ENCODE measurements around the gene EIF4G3.

EIF4G3 gene

DNA sequence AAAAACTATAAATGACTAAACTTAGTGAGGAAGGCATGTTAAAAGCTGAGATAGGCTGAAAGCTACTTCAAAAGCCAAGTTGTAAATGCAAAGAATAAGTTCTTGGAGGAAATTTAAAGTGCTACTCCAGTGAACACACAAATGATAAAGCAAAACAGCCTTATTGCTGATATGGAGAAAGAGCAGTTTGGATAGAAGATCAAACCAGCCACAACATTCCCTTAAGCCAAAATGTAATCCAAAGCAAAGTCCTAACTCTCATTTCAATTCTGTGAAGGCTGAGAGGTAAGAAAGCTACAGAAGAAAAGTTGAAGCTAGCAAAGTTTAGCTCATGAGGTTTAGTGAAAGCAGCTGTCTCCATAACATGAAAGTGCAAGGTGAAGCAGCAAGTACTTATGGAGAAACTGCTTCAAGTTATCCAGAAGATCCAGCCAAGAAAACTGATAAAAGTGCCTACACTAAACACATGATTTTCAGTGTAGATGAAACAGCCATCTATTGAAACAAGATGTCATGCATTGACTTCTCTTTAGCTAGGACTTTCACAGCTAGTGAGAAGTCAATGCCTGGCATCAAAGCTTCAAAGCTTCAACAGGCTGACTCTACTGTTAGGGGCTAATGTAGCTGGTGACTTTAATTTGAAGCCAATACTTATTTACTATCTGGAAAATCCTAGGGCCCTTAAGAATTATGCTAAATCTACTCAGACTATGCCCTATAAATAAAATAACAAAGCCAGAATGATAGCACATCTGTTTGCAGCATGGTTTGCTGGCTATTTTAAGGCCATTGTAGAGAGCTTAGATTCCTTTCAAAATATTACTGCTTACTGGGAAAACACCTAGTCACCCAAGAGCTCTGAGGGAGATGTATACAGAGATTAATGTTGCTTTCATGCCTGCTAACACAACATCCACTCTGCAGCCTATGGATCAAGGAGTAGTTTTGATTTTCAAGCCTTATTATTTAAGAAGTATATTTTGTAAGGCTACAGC lies 188.6 kb downstream of the EIF4G3 start (continued):
- TF ChIP-seq TOX (CRISPR knock-in tag; IDR thresholded peaks at IDR 0.05; ENCODE audit: borderline replicate concordance) (no peak), PPARA (CRISPR knock-in tag; IDR thresholded peaks at IDR 0.05; ENCODE audit: borderline replicate concordance) (no peak), ZNF565 (CRISPR knock-in tag; conservative IDR thresholded peaks at IDR 0.05; ENCODE audit: low read depth) (no peak), ZFP30 (CRISPR knock-in tag; IDR thresholded peaks at IDR 0.05) (no peak), RARB (CRISPR knock-in tag; IDR thresholded peaks at IDR 0.05) (no peak), ISL1 (CRISPR knock-in tag; IDR thresholded peaks at IDR 0.05) (no peak), ZNF8 (CRISPR knock-in tag; IDR thresholded peaks at IDR 0.05) (no peak), ZNF70 (CRISPR knock-in tag; IDR thresholded peaks at IDR 0.05) (no peak), ZFP3 (CRISPR knock-in tag; IDR thresholded peaks at IDR 0.05) (no peak), BACH2 (CRISPR knock-in tag; IDR thresholded peaks at IDR 0.05; ENCODE audit: borderline replicate concordance) (no peak)
- TF ChIP-seq, protein P1, sequence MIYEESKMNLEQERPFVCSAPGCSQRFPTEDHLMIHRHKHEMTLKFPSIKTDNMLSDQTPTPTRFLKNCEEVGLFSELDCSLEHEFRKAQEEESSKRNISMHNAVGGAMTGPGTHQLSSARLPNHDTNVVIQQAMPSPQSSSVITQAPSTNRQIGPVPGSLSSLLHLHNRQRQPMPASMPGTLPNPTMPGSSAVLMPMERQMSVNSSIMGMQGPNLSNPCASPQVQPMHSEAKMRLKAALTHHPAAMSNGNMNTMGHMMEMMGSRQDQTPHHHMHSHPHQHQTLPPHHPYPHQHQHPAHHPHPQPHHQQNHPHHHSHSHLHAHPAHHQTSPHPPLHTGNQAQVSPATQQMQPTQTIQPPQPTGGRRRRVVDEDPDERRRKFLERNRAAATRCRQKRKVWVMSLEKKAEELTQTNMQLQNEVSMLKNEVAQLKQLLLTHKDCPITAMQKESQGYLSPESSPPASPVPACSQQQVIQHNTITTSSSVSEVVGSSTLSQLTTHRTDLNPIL (CRISPR knock-in tag; IDR thresholded peaks at IDR 0.05; ENCODE audit: low read depth) = no peak
- TF ChIP-seq, protein P2, sequence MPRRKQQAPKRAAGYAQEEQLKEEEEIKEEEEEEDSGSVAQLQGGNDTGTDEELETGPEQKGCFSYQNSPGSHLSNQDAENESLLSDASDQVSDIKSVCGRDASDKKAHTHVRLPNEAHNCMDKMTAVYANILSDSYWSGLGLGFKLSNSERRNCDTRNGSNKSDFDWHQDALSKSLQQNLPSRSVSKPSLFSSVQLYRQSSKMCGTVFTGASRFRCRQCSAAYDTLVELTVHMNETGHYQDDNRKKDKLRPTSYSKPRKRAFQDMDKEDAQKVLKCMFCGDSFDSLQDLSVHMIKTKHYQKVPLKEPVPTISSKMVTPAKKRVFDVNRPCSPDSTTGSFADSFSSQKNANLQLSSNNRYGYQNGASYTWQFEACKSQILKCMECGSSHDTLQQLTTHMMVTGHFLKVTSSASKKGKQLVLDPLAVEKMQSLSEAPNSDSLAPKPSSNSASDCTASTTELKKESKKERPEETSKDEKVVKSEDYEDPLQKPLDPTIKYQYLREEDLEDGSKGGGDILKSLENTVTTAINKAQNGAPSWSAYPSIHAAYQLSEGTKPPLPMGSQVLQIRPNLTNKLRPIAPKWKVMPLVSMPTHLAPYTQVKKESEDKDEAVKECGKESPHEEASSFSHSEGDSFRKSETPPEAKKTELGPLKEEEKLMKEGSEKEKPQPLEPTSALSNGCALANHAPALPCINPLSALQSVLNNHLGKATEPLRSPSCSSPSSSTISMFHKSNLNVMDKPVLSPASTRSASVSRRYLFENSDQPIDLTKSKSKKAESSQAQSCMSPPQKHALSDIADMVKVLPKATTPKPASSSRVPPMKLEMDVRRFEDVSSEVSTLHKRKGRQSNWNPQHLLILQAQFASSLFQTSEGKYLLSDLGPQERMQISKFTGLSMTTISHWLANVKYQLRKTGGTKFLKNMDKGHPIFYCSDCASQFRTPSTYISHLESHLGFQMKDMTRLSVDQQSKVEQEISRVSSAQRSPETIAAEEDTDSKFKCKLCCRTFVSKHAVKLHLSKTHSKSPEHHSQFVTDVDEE (CRISPR knock-in tag; IDR thresholded peaks at IDR 0.05) = no peak

DNA sequence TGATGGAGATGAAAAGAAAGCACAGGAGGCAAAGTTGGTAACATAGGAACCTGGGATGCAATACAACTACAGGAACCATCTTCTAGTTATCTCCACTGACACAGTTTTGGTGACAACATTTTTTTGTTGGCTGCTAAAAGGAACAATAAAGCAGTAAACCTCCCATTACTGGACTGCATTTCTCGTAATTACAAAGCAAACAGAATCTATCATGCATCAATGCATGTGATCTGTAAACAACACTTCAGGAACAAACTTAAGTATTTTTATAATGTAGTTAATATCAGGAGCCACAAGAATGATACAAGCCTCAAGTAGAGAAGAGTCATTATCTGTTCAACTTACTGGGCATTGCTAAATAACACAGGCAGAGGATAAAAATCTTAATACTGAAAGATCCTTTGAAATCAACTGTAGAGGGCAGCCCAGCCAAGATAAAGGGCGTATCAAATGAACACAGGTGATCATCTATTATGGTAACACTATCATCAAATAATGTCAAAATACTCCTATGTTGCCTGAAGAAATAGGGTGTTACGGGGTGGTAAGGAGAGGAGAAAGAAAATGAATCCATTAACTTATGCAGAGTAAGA lies 193.3 kb downstream of the EIF4G3 start:
- TF ChIP-seq, protein P1 (CRISPR knock-in tag; IDR thresholded peaks at IDR 0.05; ENCODE audit: low read depth) = no peak
- TF ChIP-seq OSR1 (CRISPR knock-in tag; IDR thresholded peaks at IDR 0.05) (no peak), ZFP3 (CRISPR knock-in tag; IDR thresholded peaks at IDR 0.05) (no peak), GLIS3 (CRISPR knock-in tag; IDR thresholded peaks at IDR 0.05) (no peak), ZFP30 (CRISPR knock-in tag; IDR thresholded peaks at IDR 0.05) (no peak)
- TF ChIP-seq, protein P3, sequence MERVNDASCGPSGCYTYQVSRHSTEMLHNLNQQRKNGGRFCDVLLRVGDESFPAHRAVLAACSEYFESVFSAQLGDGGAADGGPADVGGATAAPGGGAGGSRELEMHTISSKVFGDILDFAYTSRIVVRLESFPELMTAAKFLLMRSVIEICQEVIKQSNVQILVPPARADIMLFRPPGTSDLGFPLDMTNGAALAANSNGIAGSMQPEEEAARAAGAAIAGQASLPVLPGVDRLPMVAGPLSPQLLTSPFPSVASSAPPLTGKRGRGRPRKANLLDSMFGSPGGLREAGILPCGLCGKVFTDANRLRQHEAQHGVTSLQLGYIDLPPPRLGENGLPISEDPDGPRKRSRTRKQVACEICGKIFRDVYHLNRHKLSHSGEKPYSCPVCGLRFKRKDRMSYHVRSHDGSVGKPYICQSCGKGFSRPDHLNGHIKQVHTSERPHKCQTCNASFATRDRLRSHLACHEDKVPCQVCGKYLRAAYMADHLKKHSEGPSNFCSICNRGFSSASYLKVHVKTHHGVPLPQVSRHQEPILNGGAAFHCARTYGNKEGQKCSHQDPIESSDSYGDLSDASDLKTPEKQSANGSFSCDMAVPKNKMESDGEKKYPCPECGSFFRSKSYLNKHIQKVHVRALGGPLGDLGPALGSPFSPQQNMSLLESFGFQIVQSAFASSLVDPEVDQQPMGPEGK (CRISPR knock-in tag; IDR thresholded peaks at IDR 0.05; ENCODE audit: borderline replicate concordance) = no peak
- TF ChIP-seq, protein P4, sequence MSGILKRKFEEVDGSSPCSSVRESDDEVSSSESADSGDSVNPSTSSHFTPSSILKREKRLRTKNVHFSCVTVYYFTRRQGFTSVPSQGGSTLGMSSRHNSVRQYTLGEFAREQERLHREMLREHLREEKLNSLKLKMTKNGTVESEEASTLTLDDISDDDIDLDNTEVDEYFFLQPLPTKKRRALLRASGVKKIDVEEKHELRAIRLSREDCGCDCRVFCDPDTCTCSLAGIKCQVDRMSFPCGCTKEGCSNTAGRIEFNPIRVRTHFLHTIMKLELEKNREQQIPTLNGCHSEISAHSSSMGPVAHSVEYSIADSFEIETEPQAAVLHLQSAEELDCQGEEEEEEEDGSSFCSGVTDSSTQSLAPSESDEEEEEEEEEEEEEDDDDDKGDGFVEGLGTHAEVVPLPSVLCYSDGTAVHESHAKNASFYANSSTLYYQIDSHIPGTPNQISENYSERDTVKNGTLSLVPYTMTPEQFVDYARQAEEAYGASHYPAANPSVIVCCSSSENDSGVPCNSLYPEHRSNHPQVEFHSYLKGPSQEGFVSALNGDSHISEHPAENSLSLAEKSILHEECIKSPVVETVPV (CRISPR knock-in tag; IDR thresholded peaks at IDR 0.05) = no peak
- no peak for ATAC-seq

DNA sequence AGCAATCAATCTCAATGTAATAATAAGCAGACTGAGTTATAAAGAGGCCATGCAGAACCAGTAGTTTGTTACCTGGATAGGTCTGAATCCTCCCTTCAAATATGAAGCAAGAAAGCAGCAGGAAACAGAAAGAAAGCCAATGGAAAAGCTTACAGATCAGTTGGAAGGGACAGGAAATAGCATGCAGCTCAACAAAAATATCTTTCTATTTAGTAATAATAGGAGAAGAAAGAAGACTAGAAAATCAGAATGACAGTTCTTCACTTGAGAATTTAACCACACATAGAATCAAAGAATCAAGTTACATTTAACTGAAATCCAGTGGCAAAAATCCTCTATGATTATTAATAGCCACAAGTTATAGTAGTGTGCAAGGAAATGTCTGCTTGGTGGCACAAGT lies 194.4 kb downstream of the EIF4G3 start:
- ATAC-seq = peak; percentile 37
- TF ChIP-seq, protein P3 (CRISPR knock-in tag; IDR thresholded peaks at IDR 0.05; ENCODE audit: borderline replicate concordance) = no peak
- TF ChIP-seq ZNF70 (CRISPR knock-in tag; IDR thresholded peaks at IDR 0.05) = no peak
- no peak for TF ChIP-seq ZFP30 (CRISPR knock-in tag; IDR thresholded peaks at IDR 0.05)
- TF ChIP-seq, protein P2 (CRISPR knock-in tag; IDR thresholded peaks at IDR 0.05) = no peak
- no peak for TF ChIP-seq ESRRG (CRISPR knock-in tag; IDR thresholded peaks at IDR 0.05)
- no peak for TF ChIP-seq GLIS3 (CRISPR knock-in tag; IDR thresholded peaks at IDR 0.05)
- TF ChIP-seq TCF4 (CRISPR knock-in tag; IDR thresholded peaks at IDR 0.05; ENCODE audit: borderline replicate concordance) = no peak
- TF ChIP-seq PPARA (CRISPR knock-in tag; IDR thresholded peaks at IDR 0.05; ENCODE audit: borderline replicate concordance) = no peak
- no peak for TF ChIP-seq ZC3H10 (CRISPR knock-in tag; IDR thresholded peaks at IDR 0.05)
- no peak for TF ChIP-seq OSR1 (CRISPR knock-in tag; IDR thresholded peaks at IDR 0.05)
- TF ChIP-seq, protein P1 (CRISPR knock-in tag; IDR thresholded peaks at IDR 0.05; ENCODE audit: low read depth) = no peak
- TF ChIP-seq ZNF565 (CRISPR knock-in tag; conservative IDR thresholded peaks at IDR 0.05; ENCODE audit: low read depth) = no peak
